IPS-15b (cell line): ENCODE measurements around the gene PPP1CC.
"Not testable (repeated sequence)": the region's sequence is repeated elsewhere in the genome, so short reads cannot be mapped to it uniquely, and the experiment has no call there.

Experiments
- H3K27me3 ChIP-seq: one replicate; pipeline ENCODE4 v1.6.1; 2013; ENCODE audit warnings: low read length; ENCODE audit not compliant: control insufficient read depth, insufficient read depth
- H3K36me3 ChIP-seq: one replicate; pipeline ENCODE4 v1.6.1; 2013; ENCODE audit warnings: low read length; ENCODE audit not compliant: control insufficient read depth, insufficient read depth
- H3K4me1 ChIP-seq: one replicate; pipeline ENCODE4 v1.6.1; 2013; ENCODE audit warnings: mild to moderate bottlenecking, low read length; ENCODE audit not compliant: control insufficient read depth, insufficient read depth
- H3K4me3 ChIP-seq: one replicate; pipeline ENCODE4 v1.5.1; 2013; ENCODE audit warnings: low read depth, low read length
- H3K9ac ChIP-seq: one replicate; pipeline ENCODE4 v1.6.1; 2013; ENCODE audit warnings: low read depth, mild to moderate bottlenecking, low read length
- H3K9me3 ChIP-seq: one replicate; pipeline ENCODE4 v1.6.1; 2013; ENCODE audit warnings: mild to moderate bottlenecking, low read length; ENCODE audit not compliant: control insufficient read depth, insufficient read depth

The PPP1CC gene

GRCh38 chr12:110746550-110746949 lies 3.9 kb upstream of the PPP1CC start:
- Histone ChIP-seq H3K4me1 (peaks cover 4% of the 10 kb centered on the region), H3K9me3 (no peaks in the 10 kb centered on the region), H3K9ac (no peak overlapping the region), H3K27me3 (no peaks in the 10 kb centered on the region), H3K36me3 (no peaks in the 10 kb centered on the region), H3K4me3 (no peak overlapping the region)

DNA sequence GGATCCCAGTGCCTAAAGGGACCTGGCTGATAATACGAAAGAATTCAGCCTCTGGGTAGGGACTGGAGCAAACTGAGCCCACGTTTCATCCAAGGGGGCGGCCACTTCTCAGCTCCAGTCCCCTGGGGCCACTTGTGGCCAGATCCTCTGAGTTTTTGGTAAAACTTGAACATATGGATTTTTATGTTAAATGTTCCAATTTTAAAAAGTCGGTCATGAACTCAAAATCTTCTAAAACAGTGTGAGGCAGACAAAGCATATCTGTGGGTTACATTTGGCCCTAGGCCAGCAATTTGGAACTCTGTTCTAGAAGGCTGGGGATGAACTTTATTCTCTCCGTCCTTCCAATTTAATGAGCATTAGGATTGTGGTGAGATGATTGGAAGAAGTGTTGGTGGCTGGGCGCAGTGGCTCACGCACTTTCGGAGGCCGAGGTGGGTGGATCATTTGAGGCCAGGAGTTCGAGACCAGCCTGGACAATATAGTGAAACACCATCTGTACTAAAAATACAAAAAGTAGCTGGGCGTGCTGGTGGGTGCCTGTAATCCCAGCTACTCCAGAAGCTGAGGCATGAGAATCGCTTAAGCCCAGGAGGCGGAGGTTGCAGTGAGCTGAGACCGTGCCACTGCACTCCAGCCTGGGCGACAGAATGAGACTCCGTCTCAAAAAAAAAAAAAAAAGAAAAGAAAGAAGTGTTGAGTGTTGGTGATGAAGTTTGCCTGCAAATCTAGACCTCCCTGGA lies 3.0 kb upstream of the PPP1CC start:
- no peaks in the 10 kb centered on the region for H3K36me3 ChIP-seq
- H3K9ac ChIP-seq = no peak overlapping the region
- H3K4me1 ChIP-seq = peaks cover 4% of the 10 kb centered on the region
- no peak overlapping the region for H3K4me3 ChIP-seq
- H3K9me3 ChIP-seq = no peaks in the 10 kb centered on the region
- no peaks in the 10 kb centered on the region for H3K27me3 ChIP-seq

GRCh38 chr12:110744601-110745264 lies 2.0 kb upstream of the PPP1CC start:
- Histone ChIP-seq H3K9ac (no peak overlapping the region), H3K4me3 (no peak overlapping the region), H3K27me3 (no peaks in the 10 kb centered on the region), H3K4me1 (peaks cover 4% of the 10 kb centered on the region), H3K36me3 (no peaks in the 10 kb centered on the region), H3K9me3 (no peaks in the 10 kb centered on the region)

DNA sequence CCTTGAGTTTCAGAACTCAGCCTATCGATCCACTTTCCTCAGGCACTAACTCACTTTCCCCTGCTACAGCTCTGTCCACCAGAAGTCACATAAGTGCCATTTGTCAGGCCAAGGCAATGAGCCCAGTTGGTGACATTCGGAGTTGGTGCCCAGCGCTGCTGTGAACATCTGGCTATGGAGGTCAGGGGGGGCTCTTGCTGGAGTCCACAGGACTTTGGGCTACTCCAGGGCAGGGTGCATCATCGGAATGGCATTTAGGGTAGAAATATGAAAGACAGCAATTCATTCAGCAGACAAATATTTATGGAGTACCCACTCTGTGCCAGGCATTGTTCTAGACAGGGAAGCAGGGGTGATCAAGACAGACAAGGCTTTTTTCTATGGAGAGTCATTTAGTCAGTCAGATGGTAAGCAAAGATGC lies 1.5 kb upstream of the PPP1CC start:
- H3K9ac ChIP-seq = no peak overlapping the region

GRCh38 chr12:110743571-110744093 lies 941 bp upstream of the PPP1CC start:
- Histone ChIP-seq H3K9ac (peak overlapping the region; percentile 67), H3K4me3 (peak overlapping the region; percentile 84), H3K27me3 (no peaks in the 10 kb centered on the region)

More for the DNA sequence above, 1.5 kb upstream of the PPP1CC start:
- Histone ChIP-seq H3K36me3 (no peaks in the 10 kb centered on the region), H3K4me1 (peaks cover 4% of the 10 kb centered on the region), H3K4me3 (peak overlapping the region; percentile 84), H3K9me3 (no peaks in the 10 kb centered on the region), H3K27me3 (no peaks in the 10 kb centered on the region)

DNA sequence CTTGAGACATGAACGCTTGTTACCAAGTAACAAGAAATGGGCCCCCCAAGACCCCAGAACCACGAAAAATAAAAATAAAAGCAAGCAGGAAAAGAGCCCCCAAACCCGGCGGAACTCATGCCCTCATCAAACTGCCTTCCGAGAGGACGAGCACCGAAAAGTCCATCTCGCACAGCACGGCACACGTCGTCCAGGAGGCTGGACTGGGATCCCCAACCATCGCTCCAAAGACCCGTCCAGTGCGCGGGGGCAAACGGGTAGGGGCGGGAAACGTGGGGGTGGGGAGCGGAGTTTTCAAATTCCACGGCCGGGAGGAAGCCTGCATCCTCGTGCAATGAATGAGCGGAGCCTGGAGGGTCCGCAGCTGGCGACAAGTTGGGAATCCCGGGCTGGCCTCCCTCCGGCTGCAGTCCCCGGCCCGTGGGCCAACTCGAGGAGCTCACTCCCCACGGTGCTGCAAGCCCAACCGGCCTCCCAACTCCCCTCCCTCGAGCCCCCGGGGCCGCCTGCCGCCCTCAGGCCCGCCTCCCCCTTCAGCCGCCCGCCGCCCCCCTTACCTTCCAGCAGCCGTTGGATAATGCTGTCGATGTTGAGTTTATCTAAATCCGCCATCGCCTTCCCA lies 484 bp downstream of the PPP1CC start:
- Histone ChIP-seq H3K36me3 (no peaks in the 10 kb centered on the region), H3K4me1 (peaks cover 8% of the 10 kb centered on the region), H3K27me3 (no peaks in the 10 kb centered on the region), H3K4me3 (peak overlapping the region; percentile 68), H3K9me3 (no peaks in the 10 kb centered on the region), H3K9ac (peak overlapping the region; percentile 92)

More at GRCh38 chr12:110743571-110744093, 941 bp upstream of the PPP1CC start:
- Histone ChIP-seq H3K36me3 (no peaks in the 10 kb centered on the region), H3K4me1 (peaks cover 5% of the 10 kb centered on the region), H3K9me3 (no peaks in the 10 kb centered on the region)

DNA sequence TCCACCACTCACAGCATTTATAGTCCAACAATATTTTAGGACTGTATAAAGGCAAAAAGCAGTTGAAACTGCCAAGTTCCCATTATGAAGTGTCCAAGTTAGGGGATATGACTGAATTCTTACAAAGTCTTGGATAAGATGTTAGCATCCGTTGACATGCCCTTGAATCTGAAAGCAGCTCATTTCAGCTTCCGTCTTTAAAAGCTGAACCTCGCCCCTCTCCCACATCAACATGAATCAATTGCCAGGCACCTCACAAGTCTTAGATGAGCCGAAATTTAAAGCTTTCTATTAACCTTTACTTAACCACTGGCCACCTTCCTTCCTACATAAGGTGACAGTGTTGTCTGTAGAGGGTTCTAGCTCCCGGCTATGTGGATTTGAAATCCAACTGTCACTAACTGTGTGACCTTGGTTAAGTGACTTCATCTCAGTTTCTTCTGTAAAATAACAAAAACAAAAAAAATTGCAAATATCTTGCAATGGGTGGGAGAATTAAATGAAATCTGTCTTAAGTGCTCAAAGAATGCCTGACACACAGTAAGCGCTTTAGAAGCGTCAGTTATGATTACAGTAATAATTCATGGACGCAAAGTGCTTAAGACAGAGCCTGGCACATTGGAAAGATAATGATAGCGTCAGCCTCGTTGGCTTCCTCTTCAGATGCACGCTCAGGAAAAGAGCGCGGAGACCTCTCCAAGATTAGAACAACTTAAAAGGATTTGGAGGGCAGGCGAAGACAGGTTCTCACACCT lies 1.2 kb downstream of the PPP1CC start:
- H3K4me3 ChIP-seq = peak overlapping the region; percentile 68

GRCh38 chr12:110739894-110740293 lies 2.8 kb downstream of the PPP1CC start:
- H3K36me3 ChIP-seq = no peaks in the 10 kb centered on the region
- H3K9me3 ChIP-seq = no peaks in the 10 kb centered on the region
- no peak overlapping the region for H3K9ac ChIP-seq
- peaks cover 8% of the 10 kb centered on the region for H3K4me1 ChIP-seq
- peak overlapping the region; percentile 68 for H3K4me3 ChIP-seq
- H3K27me3 ChIP-seq = no peaks in the 10 kb centered on the region

More for the DNA sequence above, 1.2 kb downstream of the PPP1CC start:
- peaks cover 8% of the 10 kb centered on the region for H3K4me1 ChIP-seq
- H3K27me3 ChIP-seq = no peaks in the 10 kb centered on the region
- no peaks in the 10 kb centered on the region for H3K9me3 ChIP-seq
- H3K9ac ChIP-seq = peak overlapping the region; percentile 92
- H3K36me3 ChIP-seq = no peaks in the 10 kb centered on the region

- H3K9me3 ChIP-seq = no peaks in the 10 kb centered on the region
- peak overlapping the region; percentile 68 for H3K4me3 ChIP-seq
- H3K9ac ChIP-seq = no peak overlapping the region
- no peaks in the 10 kb centered on the region for H3K36me3 ChIP-seq
- H3K27me3 ChIP-seq = no peaks in the 10 kb centered on the region
- peaks cover 8% of the 10 kb centered on the region for H3K4me1 ChIP-seq
Measured at GRCh38 chr12:110739488-110739887, 3.2 kb downstream of the PPP1CC start.

- H3K4me3 ChIP-seq = no peak overlapping the region
- H3K9me3 ChIP-seq = no peaks in the 10 kb centered on the region
- H3K27me3 ChIP-seq = no peaks in the 10 kb centered on the region
- peaks cover 15% of the 10 kb centered on the region for H3K4me1 ChIP-seq
- H3K36me3 ChIP-seq = no peaks in the 10 kb centered on the region
- H3K9ac ChIP-seq = no peak overlapping the region
Measured at GRCh38 chr12:110737532-110737931, 5.2 kb downstream of the PPP1CC start.

GRCh38 chr12:110737016-110737415 lies 5.7 kb downstream of the PPP1CC start:
- not testable (repeated sequence) for H3K9me3 ChIP-seq, H3K36me3 ChIP-seq

More at GRCh38 chr12:110737016-110737415, 5.7 kb downstream of the PPP1CC start:
- H3K9ac ChIP-seq, H3K27me3 ChIP-seq, H3K4me3 ChIP-seq: not testable (repeated sequence)
- H3K4me1 ChIP-seq = peaks cover 15% of the 10 kb centered on the region
